Smooth muscle cell (in vitro differentiated cells): ENCODE data around the gene R3HDM4. TPM values are rescaled to one million over a fixed set of nuclear protein-coding genes. Genes with fewer than 3 reads are reported as not detected.

Experiments
- DNase-seq: peaks from one replicate; lab custom pipeline; 2025; ENCODE audit not compliant: unreplicated experiment; lab: John Stamatoyannopoulos, UW
- H2AFZ ChIP-seq: fragments of 200-600 bp; sonication (generic); 2 replicates; pipeline ENCODE4 v1.6.0; 2016; ENCODE audit warnings: antibody characterized with exemption, low read depth, mild to moderate bottlenecking
- H3F3A ChIP-seq: fragments of 200-600 bp; sonication (generic); 2 replicates; pipeline ENCODE4 v1.6.0; 2017; ENCODE audit warnings: antibody characterized with exemption, low read depth
- H3K27ac ChIP-seq: fragments of 200-600 bp; sonication (generic); 2 replicates; pipeline ENCODE4 v1.5.1; 2016; ENCODE audit warnings: low read depth, mild to moderate bottlenecking
- H3K27me3 ChIP-seq: fragments of 200-600 bp; sonication (generic); 2 replicates; pipeline ENCODE4 v1.6.1; 2016; ENCODE audit warnings: low read depth, mild to moderate bottlenecking
- H3K36me3 ChIP-seq: fragments of 200-600 bp; sonication (generic); 2 replicates; pipeline ENCODE4 v1.5.1; 2016; ENCODE audit warnings: low read depth
- H3K4me1 ChIP-seq: fragments of 200-600 bp; sonication (generic); 2 replicates; pipeline ENCODE4 v1.5.1; 2016; ENCODE audit warnings: low read depth
- H3K4me2 ChIP-seq: fragments of 200-600 bp; sonication (generic); 2 replicates; pipeline ENCODE4 v1.6.0; 2016; ENCODE audit warnings: mild to moderate bottlenecking
- H3K4me3 ChIP-seq: fragments of 200-600 bp; sonication (generic); 2 replicates; pipeline ENCODE4 v1.5.1; 2016; ENCODE audit warnings: mild to moderate bottlenecking
- H3K79me2 ChIP-seq: fragments of 200-600 bp; sonication (generic); 2 replicates; pipeline ENCODE4 v1.6.0; 2016; ENCODE audit warnings: low read depth, mild to moderate bottlenecking
- H3K9ac ChIP-seq: fragments of 200-600 bp; sonication (generic); 2 replicates; pipeline ENCODE4 v1.6.0; 2016; ENCODE audit warnings: low read depth
- H3K9me3 ChIP-seq: fragments of 200-600 bp; sonication (generic); replicated peaks from 2 replicates; pipeline ENCODE4 v1.5.1; 2016; ENCODE audit warnings: low read depth
- H4K20me1 ChIP-seq: fragments of 200-600 bp; sonication (generic); 2 replicates; pipeline ENCODE4 v1.6.0; 2016; ENCODE audit warnings: low read depth
- CTCF ChIP-seq: fragments of 200-600 bp; sonication (generic); IDR thresholded peaks from 2 replicates; pipeline ENCODE4 v1.5.1; 2017; ENCODE audit warnings: borderline replicate concordance, mild to moderate bottlenecking, antibody characterized with exemption; ENCODE audit not compliant: insufficient read depth, poor library complexity, severe bottlenecking
- WGBS: methylation state at CpG from one replicate; pipeline ENCODE4 v1.1.7; 2016; ENCODE audit warnings: low lambda C conversion rate; 5-methylcytosine and 5-hydroxymethylcytosine counted together
- polyA plus RNA-seq: library from polyadenylated mRNA; unstranded; fragments of >200 nt; fragmentation: Nextera tagmentation; extraction: Ambion mirVana; gene quantifications from 2 replicates; pipeline ENCODE4 v1.2.1, GENCODE V29; 2016
- total RNA-seq: library from RNA; depleted of rRNA; stranded (reverse); fragments of >200 nt; gene quantifications from 2 replicates; pipeline ENCODE4 v1.2.3, GENCODE V29; 2014

R3HDM4 gene
- total RNA-seq (25.9 and 42.3 TPM in 2 replicates), polyA plus RNA-seq (69.4 and 70.5 TPM in 2 replicates)

DNA sequence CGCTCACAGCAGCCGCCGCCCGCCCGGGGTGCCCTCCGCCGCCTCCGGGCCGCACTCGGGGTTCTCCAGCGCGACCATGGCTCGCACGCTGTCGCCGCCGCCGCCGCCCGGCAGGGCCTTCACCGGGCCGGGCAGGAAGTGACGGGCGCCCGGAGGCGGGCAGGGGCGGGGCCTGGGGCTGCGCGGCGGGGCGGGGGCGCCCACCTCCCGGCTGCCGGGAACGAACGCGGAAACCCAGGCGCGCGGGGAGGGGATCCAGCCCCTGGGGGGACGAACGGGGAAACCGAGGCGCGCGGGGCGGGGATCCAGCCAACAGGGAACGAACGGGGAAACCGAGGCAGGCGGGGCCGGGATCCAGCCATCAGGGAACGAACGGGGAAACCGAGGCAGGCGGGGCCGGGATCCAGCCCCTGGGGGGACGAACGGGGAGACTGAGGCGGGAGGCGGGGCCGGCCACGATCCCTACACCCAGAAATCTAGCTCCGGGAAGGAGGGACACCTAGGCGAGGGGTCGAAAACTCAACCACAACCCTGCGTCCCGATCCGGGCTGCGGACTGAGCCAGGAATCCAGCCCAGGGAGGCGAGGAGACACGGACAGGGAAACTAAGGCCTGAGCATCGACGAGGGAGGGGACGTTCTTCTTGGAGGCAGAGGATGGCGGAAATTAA lies at the start of gene R3HDM4:
Gene R3HDM4 (minus strand): TSS at position 140 of the 669 bp plus-strand sequence. CDS start 62 bp downstream, at position 78.
- peaks cover 16% of the 10 kb centered on the region for H3K27me3 ChIP-seq
- TF ChIP-seq CTCF: no peak
- no peaks in the 10 kb centered on the region for H3K36me3 ChIP-seq
- peak within 1 kb of the TSS; percentile 30 for H2AFZ ChIP-seq
- H3K4me3 ChIP-seq: peak within 1 kb of the TSS; percentile 78
- WGBS: 5% methylated on average over 29 of the region's 76 CpGs
- peaks cover 44% of the 10 kb centered on the region for H3K79me2 ChIP-seq
- no peaks in the 10 kb centered on the region for H3K9me3 ChIP-seq
- peak within 1 kb of the TSS; percentile 96 for H3K4me2 ChIP-seq
- peaks cover 8% of the 10 kb centered on the region for H3F3A ChIP-seq
- peak within 1 kb of the TSS; percentile 60 for H3K27ac ChIP-seq
- peaks cover 35% of the 10 kb centered on the region for H4K20me1 ChIP-seq
- peak; percentile 43 for DNase-seq
- no peaks in the 10 kb centered on the region for H3K4me1 ChIP-seq
- H3K9ac ChIP-seq: peak within 1 kb of the TSS; percentile 87

- Histone ChIP-seq H3K9me3 (no peaks in the 10 kb centered on the region), H3K9ac (no peak overlapping the region), H3K36me3 (peaks cover 4% of the 10 kb centered on the region), H2AFZ (no peak overlapping the region), H3F3A (peaks cover 17% of the 10 kb centered on the region), H3K4me2 (no peak overlapping the region), H3K4me3 (no peak overlapping the region), H3K27me3 (no peaks in the 10 kb centered on the region), H3K4me1 (peaks cover 9% of the 10 kb centered on the region), H3K79me2 (peaks cover 68% of the 10 kb centered on the region), H3K27ac (peak overlapping the region; percentile 49), H4K20me1 (peaks cover 40% of the 10 kb centered on the region)
- WGBS: 49% methylated on average over 14 of the region's 14 CpGs
- DNase-seq: no peak
- TF ChIP-seq CTCF: no peak
These were observed 49.0 kb upstream of the R3HDM4 start for GRCh38 chr19:961866-962620.

- no peaks in the 10 kb centered on the region for H3K9me3 ChIP-seq
- H3K9ac ChIP-seq: no peak overlapping the region
- peaks cover 22% of the 10 kb centered on the region for H3F3A ChIP-seq
- TF ChIP-seq CTCF: no peak
- peaks cover 24% of the 10 kb centered on the region for H3K4me1 ChIP-seq
- DNase-seq: no peak
- peak overlapping the region; percentile 19 for H3K4me3 ChIP-seq
- no peaks in the 10 kb centered on the region for H3K36me3 ChIP-seq
- WGBS: 85% methylated on average over 7 of the region's 8 CpGs
- peak overlapping the region; percentile 76 for H3K4me2 ChIP-seq
- H3K79me2 ChIP-seq: peaks cover 76% of the 10 kb centered on the region
- no peak overlapping the region for H2AFZ ChIP-seq
- H3K27me3 ChIP-seq: no peaks in the 10 kb centered on the region
- peak overlapping the region; percentile 65 for H3K27ac ChIP-seq
- peaks cover 44% of the 10 kb centered on the region for H4K20me1 ChIP-seq
These were observed 47.6 kb upstream of the R3HDM4 start for GRCh38 chr19:960601-960938.
